GM10847 (cell line): ENCODE results near the gene CD274.

Experiments
- POLR2A ChIP-seq: IDR thresholded peaks from 2 replicates; pipeline ENCODE4 v1.6.1; 2011; ENCODE audit not compliant: insufficient read length; ENCODE audit errors: extremely low read depth

The CD274 gene

DNA sequence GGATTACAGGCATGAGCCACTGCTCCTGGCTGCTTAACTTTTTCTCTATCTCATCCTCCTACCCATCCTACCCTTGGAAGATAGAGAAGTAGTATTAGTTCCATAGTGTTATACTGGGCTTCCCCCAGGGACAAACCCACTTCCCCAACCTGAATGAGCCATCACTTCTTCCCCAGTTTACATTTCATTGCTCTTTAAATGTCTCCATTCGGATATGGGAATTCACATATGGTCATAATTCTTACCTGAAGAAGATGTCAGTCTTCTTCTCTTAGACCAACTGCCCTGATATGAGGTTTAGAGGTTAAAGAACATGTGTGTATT is 1.9 kb downstream of the CD274 start:
- no peak for TF ChIP-seq POLR2A

DNA sequence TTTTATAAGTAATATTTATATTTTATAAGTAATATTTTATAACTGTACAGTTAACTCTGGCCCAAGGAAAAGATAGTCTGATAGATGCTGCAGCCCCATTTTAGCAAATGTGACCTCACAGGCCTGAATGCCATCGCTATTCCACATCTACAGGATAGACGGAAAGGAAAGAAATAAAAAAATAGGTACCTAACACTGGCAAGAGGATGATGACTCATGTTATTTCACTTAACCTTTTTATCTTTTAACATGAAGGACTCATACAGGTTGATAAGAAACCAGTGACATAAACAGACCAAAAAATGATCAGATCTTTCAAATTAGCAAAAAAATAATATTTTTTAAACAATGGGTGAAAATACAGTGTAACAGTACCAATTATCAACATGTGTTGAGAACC is 2.7 kb downstream of the CD274 start:
- TF ChIP-seq POLR2A, result no peak

DNA sequence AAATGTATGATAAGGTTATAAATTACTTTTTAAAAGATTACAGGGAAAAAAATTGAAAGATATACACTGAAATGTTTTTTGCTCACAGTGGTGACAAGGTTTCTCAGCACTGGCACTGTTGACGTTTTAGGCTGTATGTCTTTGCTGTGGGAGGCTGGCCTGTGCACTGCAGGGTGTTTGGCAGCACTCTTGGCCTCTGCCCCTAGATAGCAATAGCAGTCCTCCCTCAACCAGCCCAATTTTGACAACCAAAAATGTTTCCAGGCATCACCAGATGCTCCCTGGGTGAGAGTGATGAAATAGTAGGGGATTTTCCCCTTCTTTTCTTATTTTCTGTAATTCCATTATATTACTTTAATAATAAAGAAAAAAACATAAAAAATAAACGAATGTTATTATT is 3.3 kb downstream of the CD274 start:
- peak; percentile 18 for TF ChIP-seq POLR2A

DNA sequence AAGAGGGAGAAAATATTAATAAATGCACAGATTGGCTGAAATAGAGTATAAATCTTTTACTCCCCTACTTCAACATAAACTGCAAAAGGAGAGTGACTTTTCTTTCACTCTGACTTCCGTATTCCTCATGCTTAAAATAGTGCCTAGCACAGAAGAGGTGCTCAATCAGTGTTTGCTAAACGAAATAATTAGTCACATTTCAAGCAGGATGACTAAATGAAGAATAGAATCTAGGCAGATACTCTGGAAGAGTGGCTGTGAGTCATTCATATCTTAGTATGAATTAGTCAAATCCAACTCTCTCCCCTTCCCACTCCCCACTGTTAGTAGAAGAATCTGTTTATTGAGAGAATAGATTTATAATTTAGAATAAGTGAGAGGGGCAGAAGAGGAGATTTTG is 4.8 kb downstream of the CD274 start:
- TF ChIP-seq POLR2A, result no peak

DNA sequence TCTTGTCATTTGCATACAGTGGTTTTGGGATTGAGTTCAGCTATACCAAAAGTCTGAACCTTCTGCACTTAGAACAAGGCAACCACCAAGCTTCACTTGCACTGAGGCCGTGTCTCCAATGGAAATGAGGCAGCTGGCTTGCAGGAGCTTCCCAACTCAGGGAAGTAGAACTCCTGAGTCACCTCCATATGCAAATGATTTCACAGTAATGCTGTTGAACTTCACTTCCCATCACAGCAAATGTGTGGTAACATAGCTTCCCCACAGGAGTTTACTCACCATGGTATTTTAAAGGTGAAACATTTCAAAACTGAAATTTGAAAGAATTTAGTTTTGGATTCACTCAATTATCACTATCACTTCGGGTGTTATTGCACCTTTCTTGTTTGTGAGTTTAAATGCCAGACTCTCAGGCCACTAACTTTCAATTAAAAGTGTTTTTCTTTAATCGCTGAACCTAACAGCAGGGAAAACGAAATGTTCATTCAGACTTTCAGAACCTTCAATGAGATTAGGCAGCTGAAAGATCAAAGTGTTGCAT is 9.0 kb downstream of the CD274 start:
- TF ChIP-seq POLR2A, result no peak

DNA sequence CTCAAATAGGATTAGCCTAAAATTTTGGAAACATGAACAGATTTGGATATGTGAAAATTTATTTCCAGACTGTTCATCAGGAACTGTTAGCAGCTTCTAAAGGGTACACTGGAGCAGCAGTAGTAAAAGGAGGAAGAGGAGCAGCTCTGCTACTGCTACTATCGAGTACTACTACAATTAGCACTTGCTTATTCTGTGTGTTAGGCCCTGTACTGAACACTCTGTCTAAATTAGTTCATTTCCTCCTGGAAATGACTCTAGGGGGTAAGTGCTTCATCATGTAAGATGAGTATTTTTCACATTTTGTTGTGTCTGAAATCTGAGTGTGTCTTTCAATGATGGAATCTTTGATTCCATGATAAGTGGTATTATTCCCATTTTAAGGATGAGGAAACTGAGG is 9.8 kb downstream of the CD274 start:
- TF ChIP-seq POLR2A, result no peak

DNA sequence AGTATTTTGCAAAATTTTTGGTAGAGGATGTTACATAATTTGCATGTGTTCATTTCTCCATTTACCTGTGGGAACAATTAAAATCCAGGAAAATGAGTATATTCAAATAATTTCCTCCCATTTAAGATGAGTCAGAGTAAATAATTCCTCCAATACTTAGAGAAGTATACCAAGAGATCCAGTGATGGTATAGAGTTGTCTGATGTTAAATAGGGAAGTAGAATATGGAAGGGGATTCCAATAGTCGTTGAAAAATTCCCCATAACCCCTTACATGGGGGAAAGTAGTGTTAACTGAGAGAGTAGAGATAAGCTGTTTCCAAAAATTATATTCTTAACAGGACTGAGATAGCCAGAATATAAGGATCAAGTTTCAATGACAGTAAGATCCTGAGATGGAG is 15.7 kb downstream of the CD274 start:
- no peak for TF ChIP-seq POLR2A

DNA sequence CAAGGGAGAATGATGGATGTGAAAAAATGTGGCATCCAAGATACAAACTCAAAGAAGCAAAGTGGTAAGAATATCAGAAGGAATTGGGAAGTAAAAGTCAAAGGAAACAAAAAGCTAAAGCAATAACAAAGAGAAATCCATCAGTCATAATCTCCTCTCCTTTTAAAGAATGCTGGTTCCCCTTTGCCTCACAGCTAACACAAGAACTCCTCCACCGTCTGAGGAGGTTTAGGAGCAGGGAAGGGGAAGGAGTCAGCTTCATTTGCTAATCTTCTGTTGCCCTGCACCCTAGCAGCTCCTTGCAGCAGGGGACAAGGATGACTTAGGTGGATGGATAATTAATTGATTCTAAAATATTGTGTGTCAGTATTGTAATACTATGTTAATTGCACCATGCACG is 16.4 kb downstream of the CD274 start:
- TF ChIP-seq POLR2A, result no peak

DNA sequence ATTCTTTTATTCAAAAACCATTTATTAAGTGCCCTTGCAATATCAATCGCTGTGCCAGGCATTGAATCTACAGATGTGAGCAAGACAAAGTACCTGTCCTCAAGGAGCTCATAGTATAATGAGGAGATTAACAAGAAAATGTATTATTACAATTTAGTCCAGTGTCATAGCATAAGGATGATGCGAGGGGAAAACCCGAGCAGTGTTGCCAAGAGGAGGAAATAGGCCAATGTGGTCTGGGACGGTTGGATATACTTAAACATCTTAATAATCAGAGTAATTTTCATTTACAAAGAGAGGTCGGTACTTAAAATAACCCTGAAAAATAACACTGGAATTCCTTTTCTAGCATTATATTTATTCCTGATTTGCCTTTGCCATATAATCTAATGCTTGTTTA is 18.5 kb downstream of the CD274 start:
- no peak for TF ChIP-seq POLR2A

DNA sequence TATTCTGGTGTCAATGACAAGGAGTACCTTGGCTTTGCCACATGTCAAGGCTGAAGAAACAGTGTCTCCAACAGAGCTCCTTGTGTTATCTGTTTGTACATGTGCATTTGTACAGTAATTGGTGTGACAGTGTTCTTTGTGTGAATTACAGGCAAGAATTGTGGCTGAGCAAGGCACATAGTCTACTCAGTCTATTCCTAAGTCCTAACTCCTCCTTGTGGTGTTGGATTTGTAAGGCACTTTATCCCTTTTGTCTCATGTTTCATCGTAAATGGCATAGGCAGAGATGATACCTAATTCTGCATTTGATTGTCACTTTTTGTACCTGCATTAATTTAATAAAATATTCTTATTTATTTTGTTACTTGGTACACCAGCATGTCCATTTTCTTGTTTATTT is 19.8 kb downstream of the CD274 start:
- no peak for TF ChIP-seq POLR2A

DNA sequence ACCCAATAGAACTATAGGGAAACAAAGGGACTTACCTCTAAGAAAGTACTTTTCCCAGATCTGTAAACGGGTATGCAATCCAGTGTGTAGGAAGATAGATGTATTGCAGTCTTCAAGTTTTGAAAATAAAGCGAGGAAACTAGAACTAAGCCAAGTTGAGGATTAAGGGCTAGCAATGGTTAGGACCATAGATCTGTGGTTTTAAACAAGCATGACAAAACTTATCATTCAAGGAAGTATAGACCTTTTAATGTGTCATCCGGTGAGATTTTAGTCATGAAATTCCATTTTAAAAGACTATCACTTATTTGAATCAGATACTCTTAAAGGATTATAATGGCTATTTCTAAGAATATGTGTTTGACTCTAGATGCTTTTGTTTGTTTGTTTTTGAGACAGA is 20.5 kb downstream of the CD274 start:
- no peak for TF ChIP-seq POLR2A

DNA sequence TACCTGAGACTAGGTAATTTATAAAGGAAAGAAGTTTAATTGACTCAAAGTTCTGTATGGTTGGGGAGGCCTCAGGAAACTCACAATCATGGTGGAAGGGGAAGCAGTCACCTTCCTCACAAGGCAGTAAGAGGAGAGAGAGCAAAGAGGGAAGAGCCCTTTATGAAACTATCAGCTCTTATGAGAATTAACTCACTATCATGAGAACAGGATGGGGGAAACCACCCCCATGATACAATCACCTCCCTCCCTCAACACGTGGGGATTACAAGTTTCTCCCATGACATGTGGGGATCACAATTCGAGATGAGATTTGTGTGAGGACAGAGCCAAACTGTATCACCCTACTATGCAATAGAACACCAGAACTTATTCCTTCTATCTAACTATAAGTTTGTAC is 27.9 kb downstream of the CD274 start:
- no peak for TF ChIP-seq POLR2A

DNA sequence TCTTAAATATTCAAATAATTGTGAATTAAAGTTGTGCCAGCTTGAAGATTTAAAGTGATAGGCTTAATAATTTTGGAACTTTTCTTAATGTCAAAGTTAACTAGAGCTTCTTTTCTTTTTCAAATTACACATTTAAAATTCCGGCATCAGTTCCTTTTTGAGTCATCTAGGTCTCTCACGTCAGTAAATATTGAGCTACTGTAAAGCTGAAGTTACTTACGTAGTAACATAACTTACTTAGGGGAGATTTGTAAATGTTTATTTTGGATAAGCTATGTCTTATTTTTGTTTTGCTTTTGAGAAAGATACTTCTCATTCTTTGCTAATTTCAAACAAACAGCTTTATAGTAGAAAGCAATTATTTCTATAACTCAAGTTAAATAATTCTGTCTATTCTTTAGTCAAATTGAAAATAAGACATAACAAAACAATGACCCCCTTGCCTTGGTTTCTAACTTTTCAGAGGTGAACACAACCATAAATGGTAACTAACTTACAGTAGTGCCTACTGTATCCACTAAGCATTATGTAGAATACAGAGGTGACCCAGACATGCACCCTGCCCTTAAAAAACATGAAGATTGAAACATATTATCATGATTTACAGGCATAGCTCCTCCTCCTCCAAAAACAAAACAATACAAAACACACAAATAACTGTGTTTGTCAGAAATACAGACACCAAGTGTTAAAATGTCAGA is 29.8 kb downstream of the CD274 start:
- no peak for TF ChIP-seq POLR2A

DNA sequence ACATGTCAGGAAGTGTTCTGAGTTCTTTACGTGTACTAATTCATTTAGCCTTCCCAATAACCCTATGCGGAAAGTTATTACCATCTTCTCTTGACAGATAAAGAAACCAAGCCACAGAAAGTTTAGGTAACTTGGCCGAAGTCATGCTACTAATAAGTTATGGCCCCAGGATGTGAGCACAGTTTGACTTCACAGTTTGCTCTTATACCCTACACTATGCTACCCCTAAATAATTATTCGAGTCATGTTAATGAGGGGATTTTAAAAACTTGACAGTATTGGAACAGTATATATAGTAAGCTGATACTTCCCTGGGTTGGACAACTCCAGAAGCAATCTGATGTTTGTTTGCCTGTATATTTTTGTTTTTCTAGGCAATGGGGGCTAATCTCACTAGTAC is 30.6 kb downstream of the CD274 start:
- no peak for TF ChIP-seq POLR2A

DNA sequence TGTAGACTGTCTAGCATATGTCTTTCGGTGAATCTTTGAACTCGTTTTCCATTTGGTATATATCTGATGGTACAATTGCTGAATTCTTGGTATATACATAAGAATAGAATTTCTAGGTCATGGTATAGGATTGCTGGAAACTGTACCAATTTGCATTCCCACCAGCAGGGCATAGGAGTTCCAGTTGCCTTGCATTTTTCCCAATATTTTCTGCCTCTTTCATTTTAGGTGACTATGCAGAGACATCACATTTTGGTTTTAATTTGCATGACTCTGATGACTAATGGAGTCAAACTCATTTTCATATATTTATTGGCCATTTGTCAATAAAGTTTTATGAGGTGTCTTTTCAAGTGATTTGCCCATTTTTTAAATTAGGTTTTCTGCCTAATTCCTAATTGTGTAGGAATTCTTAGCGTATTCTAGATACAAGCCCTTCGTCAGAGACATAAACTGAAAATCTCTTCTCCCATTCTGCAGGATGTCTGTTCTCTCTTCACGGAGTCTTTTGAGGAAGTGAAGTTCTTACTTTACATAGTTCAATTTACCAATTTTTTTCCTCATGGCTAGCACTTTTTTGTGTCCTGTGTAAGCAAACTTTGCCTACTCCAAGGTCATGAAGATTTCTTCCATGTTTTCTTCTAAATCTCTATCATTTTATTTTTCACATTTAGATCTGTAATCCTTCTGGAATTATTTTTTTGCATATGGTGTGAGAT is 31.1 kb downstream of the CD274 start:
- TF ChIP-seq POLR2A, result no peak

DNA sequence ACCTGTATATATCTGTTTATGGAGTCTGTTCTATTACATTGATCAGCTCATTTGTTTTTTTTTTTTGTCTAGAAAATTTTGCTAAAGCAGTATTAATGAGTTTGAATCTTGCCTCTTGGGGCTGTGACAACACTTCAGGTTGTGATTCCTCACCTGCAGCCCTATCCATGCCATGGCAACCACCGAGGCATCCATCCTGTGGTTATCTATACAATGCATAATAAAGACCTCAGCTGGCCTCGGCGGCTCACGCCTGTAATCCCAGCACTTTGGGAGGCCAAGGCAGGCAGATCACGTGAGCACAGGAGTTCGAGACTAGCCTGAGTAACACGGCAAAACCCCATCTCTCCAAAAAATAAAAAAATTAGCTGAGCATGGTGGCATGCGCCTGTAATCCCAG is 31.9 kb downstream of the CD274 start:
- no peak for TF ChIP-seq POLR2A

DNA sequence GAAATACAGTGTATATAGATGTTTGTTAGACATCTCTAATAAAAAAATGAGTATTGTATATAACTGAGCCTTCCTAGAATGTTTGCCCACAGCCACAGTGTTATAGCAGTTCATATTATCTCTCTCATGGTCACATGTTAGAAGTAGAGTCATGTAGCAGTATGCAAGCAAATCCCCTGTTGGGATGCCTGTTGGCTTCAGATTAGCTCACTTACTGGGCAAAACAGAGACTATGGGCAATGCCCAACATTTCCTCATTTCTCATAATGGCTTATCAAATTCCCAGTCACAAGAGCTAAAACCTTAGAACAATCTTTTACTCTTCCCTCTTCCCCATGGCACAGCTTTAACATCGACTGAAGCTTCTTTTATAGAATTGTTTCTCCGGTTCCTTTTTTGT is 33.0 kb downstream of the CD274 start:
- no peak for TF ChIP-seq POLR2A

DNA sequence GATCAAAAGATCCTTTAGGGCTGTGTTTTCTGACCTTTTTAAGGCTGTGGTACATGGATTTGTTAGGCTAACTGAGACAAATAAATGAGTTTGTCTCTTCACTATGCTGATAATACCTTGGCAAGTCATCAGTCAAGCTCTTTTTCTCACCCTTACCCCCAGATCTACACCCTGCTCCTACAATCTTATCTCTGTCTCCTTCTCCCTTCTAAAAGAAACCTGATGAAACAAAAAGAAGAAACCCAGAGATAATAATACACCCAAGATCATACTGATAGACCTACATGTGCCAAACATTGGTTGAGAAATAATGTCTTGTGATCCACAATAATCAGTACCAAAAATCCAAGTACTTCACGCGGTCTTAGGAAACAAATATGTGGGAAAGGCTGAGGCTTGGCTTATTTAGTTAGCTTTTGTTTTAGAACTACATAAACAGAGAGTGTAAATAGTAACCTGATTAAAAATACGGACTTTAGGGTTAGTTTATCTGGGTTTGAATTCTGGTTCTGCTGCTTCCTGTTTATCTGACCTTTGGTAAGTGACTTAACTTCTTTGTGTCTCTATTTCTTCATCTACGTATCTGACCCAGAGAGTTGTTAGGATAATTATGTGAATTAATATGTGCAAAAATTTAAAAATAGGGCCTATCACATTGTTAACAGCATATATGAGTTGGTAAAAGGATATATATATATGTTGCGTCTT is 35.2 kb downstream of the CD274 start:
- no peak for TF ChIP-seq POLR2A
